Mesothelial cell of epicardium (in vitro differentiated cells): Measurements from ENCODE around the gene TNFAIP8L1. TPM values are rescaled to one million over a fixed set of nuclear protein-coding genes. Genes with fewer than 3 reads are reported as not detected.

Experiments
- DNase-seq, 2 experiments: peaks; one replicate each; pipeline ENCODE4 v3.0.0; 2021; ENCODE audit warnings: low spot score in 2 of 2; ENCODE audit not compliant: unreplicated experiment in 2 of 2
- H3K27ac Mint-ChIP-seq: 2 replicates; pipeline ENCODE4 v1.8.0; 2021; ENCODE audit warnings: mixed read lengths
- H3K27me3 Mint-ChIP-seq: 2 replicates; pipeline ENCODE4 v1.8.0; 2021; ENCODE audit warnings: low read depth, mixed read lengths
- H3K36me3 Mint-ChIP-seq: 2 replicates; pipeline ENCODE4 v1.8.0; 2021; ENCODE audit warnings: mixed read lengths
- H3K4me1 Mint-ChIP-seq: 2 replicates; pipeline ENCODE4 v1.8.0; 2021; ENCODE audit warnings: mixed read lengths
- H3K4me3 Mint-ChIP-seq: 2 replicates; pipeline ENCODE4 v1.8.0; 2021; ENCODE audit warnings: mild to moderate bottlenecking, moderate library complexity, mixed read lengths
- H3K9me3 Mint-ChIP-seq: 2 replicates; pipeline ENCODE4 v1.8.0; 2021; ENCODE audit warnings: mixed read lengths
- CTCF ChIP-seq: fragments of 200-600 bp; sonication (generic); IDR thresholded peaks from one replicate; pipeline ENCODE4 v1.5.0; 2021; ENCODE audit warnings: antibody characterized with exemption; ENCODE audit not compliant: unreplicated experiment
- total RNA-seq: library from RNA; stranded (reverse); gene quantifications from 3 replicates; pipeline ENCODE4 v1.2.1, GENCODE V29; 2021

Gene TNFAIP8L1
- total RNA-seq, 1 donor from 2014 or later, result 8.2 TPM

DNA sequence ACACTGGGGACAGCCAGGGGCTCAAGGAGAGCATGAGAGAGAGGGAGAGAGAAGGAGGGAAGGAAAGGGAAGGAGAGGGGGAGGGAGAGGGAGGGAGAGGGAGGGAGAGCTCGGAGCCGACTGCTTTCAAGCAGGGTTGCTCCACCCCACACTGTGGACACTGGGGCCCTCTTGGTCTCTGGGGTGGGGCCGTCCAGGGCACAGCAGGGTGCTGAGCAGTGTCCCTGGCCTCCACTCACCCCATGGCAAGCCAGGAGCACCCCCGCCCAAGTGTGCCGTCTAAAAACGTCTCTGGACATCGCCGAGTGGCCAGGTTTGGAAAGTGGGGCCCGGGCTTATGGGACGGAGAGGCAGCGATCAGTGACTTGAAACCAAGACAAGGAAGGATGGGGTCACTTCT, 63.4 kb downstream of the TNFAIP8L1 start:
- Mint-ChIP-seq H3K36me3 (peaks cover 22% of the 10 kb centered on the region), H3K27me3 (no peaks in the 10 kb centered on the region), H3K4me1 (no peaks in the 10 kb centered on the region), H3K27ac (no peak overlapping the region), H3K4me3 (no peak overlapping the region), H3K9me3 (no peaks in the 10 kb centered on the region)
- TF ChIP-seq CTCF, result no peak
- DNase-seq, result no peak

GRCh38 chr19:4703671-4704316, 64.5 kb downstream of the TNFAIP8L1 start:
- Mint-ChIP-seq H3K4me3 (no peak overlapping the region), H3K27me3 (no peaks in the 10 kb centered on the region), H3K9me3 (no peaks in the 10 kb centered on the region), H3K4me1 (no peaks in the 10 kb centered on the region), H3K27ac (no peak overlapping the region), H3K36me3 (peaks cover 23% of the 10 kb centered on the region)
- TF ChIP-seq CTCF, result no peak
- no peak for DNase-seq

GRCh38 chr19:4704317-4704673, 65.0 kb downstream of the TNFAIP8L1 start:
- H3K4me1 Mint-ChIP-seq, result no peaks in the 10 kb centered on the region
- H3K27me3 Mint-ChIP-seq, result no peaks in the 10 kb centered on the region

More at GRCh38 chr19:4704317-4704673, 65.0 kb downstream of the TNFAIP8L1 start:
- DNase-seq, result no peak
- peaks cover 26% of the 10 kb centered on the region for H3K36me3 Mint-ChIP-seq
- no peak overlapping the region for H3K27ac Mint-ChIP-seq
- no peaks in the 10 kb centered on the region for H3K9me3 Mint-ChIP-seq
- TF ChIP-seq CTCF, result no peak
- H3K4me3 Mint-ChIP-seq, result no peak overlapping the region

Other genes starting within 250 kb of the TNFAIP8L1 start
- 89.9 to 91.7 TPM (median 90.1 TPM) in 3 replicates for gene SH3GL1, start 239.0 kb upstream of the TNFAIP8L1 start, total RNA-seq
- gene CHAF1A, start 236.9 kb upstream of the TNFAIP8L1 start, total RNA-seq, result 30.9 to 35.1 TPM (median 33.1 TPM) in 3 replicates
- gene UBXN6, start 181.7 kb upstream of the TNFAIP8L1 start, total RNA-seq, result 67.7 to 71.0 TPM (median 69.9 TPM) in 3 replicates
- 87.6 to 91.3 TPM (median 88.9 TPM) in 3 replicates for gene HDGFL2, start 167.2 kb upstream of the TNFAIP8L1 start, total RNA-seq
- gene PLIN4, start 121.0 kb upstream of the TNFAIP8L1 start, total RNA-seq, result 0.25 to 0.29 TPM (median 0.29 TPM) in 3 replicates
- 0.27 to 0.45 TPM (median 0.38 TPM) in 3 replicates for gene PLIN5, start 104.3 kb upstream of the TNFAIP8L1 start, total RNA-seq
- gene LRG1, start 99.5 kb upstream of the TNFAIP8L1 start, total RNA-seq, result 0.16 TPM in 3 replicates
- 6.5 to 6.9 TPM (median 6.8 TPM) in 3 replicates for gene SEMA6B, start 79.8 kb upstream of the TNFAIP8L1 start, total RNA-seq
- 50.8 to 53.1 TPM (median 51.2 TPM) in 3 replicates for gene MYDGF, start 30.8 kb downstream of the TNFAIP8L1 start, total RNA-seq
- 36.8 to 37.1 TPM (median 36.9 TPM) in 3 replicates for gene DPP9, start 84.3 kb downstream of the TNFAIP8L1 start, total RNA-seq
- gene FEM1A, start 152.2 kb downstream of the TNFAIP8L1 start, total RNA-seq, result 11.0 to 11.5 TPM (median 11.5 TPM) in 3 replicates
- 7.6 to 7.9 TPM (median 7.7 TPM) in 3 replicates for gene TICAM1, start 192.2 kb downstream of the TNFAIP8L1 start, total RNA-seq
- 49.6 to 55.6 TPM (median 52.9 TPM) in 3 replicates for gene PLIN3, start 228.2 kb downstream of the TNFAIP8L1 start, total RNA-seq